HEK293 (cell line): ENCODE results near the gene RPL12.

ENCODE experiments used
- CTCF ChIA-PET: fragments of 350-600 bp; formaldehyde crosslinking; extraction: SDS; loops from one replicate; lab custom pipeline; 2021; ENCODE audit warnings: antibody characterized with exemption; lab: Yijun Ruan, JAX
- POLR2A ChIA-PET: fragments of 300-600 bp; formaldehyde crosslinking; extraction: SDS; loops from one replicate; lab custom pipeline; 2020; ENCODE audit warnings: antibody characterized with exemption, inconsistent platforms; lab: Yijun Ruan, JAX
- H3K27ac ChIP-seq: fragments of 200-500 bp; sonication (Bioruptor generic); 2 replicates; pipeline ENCODE4 v1.5.1; 2014; ENCODE audit warnings: low read depth, low read length, control low read depth, inconsistent platforms; ENCODE audit errors: extremely low read depth
- H3K36me3 ChIP-seq, 2 experiments: fragments of 200-500 bp in 1 of 2; sonication (Bioruptor generic) in 1 of 2; 1 replicate in 1 of 2; 2 replicates in 1 of 2; pipeline ENCODE4 v1.5.1; 2014 to 2017; ENCODE audit warnings: inconsistent platforms in 2 of 2, low read length in 2 of 2; ENCODE audit not compliant: control insufficient read depth in 2 of 2, insufficient read depth in 1 of 2
- H3K4me1 ChIP-seq: fragments of 200-500 bp; sonication (Bioruptor generic); 2 replicates; pipeline ENCODE4 v1.5.1; 2014; ENCODE audit warnings: mild to moderate bottlenecking, low read length, inconsistent platforms; ENCODE audit not compliant: control insufficient read depth, insufficient read depth
- H3K4me3 ChIP-seq: 2 replicates; pipeline ENCODE4 v1.5.1; 2011; ENCODE audit warnings: low read depth, mild to moderate bottlenecking, control low read depth, low read length, moderate library complexity
- H3K9me3 ChIP-seq: fragments of 200-500 bp; sonication (Bioruptor generic); 2 replicates; pipeline ENCODE4 v1.5.1; 2014; ENCODE audit warnings: low read depth, low read length, inconsistent platforms; ENCODE audit not compliant: control insufficient read depth, insufficient read depth
- EGR2 ChIP-seq: fragments of 450-650 bp; formaldehyde crosslinking; IDR thresholded peaks from 2 replicates; pipeline ENCODE4 v1.5.1; 2016; ENCODE audit warnings: low read depth, missing biosample characterization, missing genetic modification characterization
- GLIS1 ChIP-seq: fragments of 450-650 bp; formaldehyde crosslinking; IDR thresholded peaks from 2 replicates; pipeline ENCODE4 v1.5.1; 2016; ENCODE audit warnings: missing biosample characterization, missing genetic modification characterization
- PRDM1 ChIP-seq: fragments of 450-650 bp; formaldehyde crosslinking; IDR thresholded peaks from 2 replicates; pipeline ENCODE4; 2016; ENCODE audit warnings: missing biosample characterization, missing genetic modification characterization
- RBAK ChIP-seq: fragments of 450-650 bp; formaldehyde crosslinking; IDR thresholded peaks from 2 replicates; pipeline ENCODE4 v1.5.1; 2016; ENCODE audit warnings: missing biosample characterization, missing genetic modification characterization
- ZBTB11 ChIP-seq: fragments of 450-650 bp; formaldehyde crosslinking; conservative IDR thresholded peaks from 2 replicates; pipeline ENCODE4 v1.5.1; 2016; ENCODE audit warnings: low read depth, missing biosample characterization, missing genetic modification characterization
- ZNF2 ChIP-seq: fragments of 450-650 bp; formaldehyde crosslinking; IDR thresholded peaks from 2 replicates; pipeline ENCODE4 v1.5.1; 2016; ENCODE audit warnings: missing biosample characterization, missing genetic modification characterization
- ZNF214 ChIP-seq: fragments of 450-650 bp; formaldehyde crosslinking; IDR thresholded peaks from 2 replicates; pipeline ENCODE4 v1.5.1; 2017; ENCODE audit warnings: missing biosample characterization, mild to moderate bottlenecking, missing genetic modification characterization, borderline replicate concordance
- ZNF560 ChIP-seq: fragments of 450-650 bp; formaldehyde crosslinking; IDR thresholded peaks from 2 replicates; pipeline ENCODE4 v1.5.1; 2017; ENCODE audit warnings: missing biosample characterization, missing genetic modification characterization, borderline replicate concordance
- ZNF600 ChIP-seq: fragments of 450-650 bp; formaldehyde crosslinking; IDR thresholded peaks from 2 replicates; pipeline ENCODE4 v1.5.1; 2016; ENCODE audit warnings: missing biosample characterization, missing genetic modification characterization
- ZNF623 ChIP-seq: fragments of 450-650 bp; formaldehyde crosslinking; IDR thresholded peaks from 2 replicates; pipeline ENCODE4 v1.5.1; 2016; ENCODE audit warnings: missing biosample characterization, missing genetic modification characterization
- ZNF626 ChIP-seq: fragments of 450-650 bp; sonication (Bioruptor Pico); formaldehyde crosslinking; IDR thresholded peaks from 2 replicates; pipeline ENCODE4 v1.5.1; 2018; ENCODE audit warnings: missing biosample characterization, missing genetic modification characterization, inconsistent platforms
- ZNF660 ChIP-seq: fragments of 450-650 bp; IDR thresholded peaks from 2 replicates; pipeline ENCODE4 v1.5.1; 2018; ENCODE audit warnings: missing biosample characterization, mild to moderate bottlenecking, missing genetic modification characterization
- ZNF692 ChIP-seq: fragments of 450-650 bp; formaldehyde crosslinking; IDR thresholded peaks from 2 replicates; pipeline ENCODE4 v1.5.1; 2016; ENCODE audit warnings: missing biosample characterization, missing genetic modification characterization
- ZNF777 ChIP-seq: fragments of 450-650 bp; formaldehyde crosslinking; IDR thresholded peaks from 2 replicates; pipeline ENCODE4 v1.5.1; 2017; ENCODE audit warnings: missing biosample characterization, missing genetic modification characterization, borderline replicate concordance
- ZNF791 ChIP-seq: fragments of 450-650 bp; formaldehyde crosslinking; IDR thresholded peaks from 2 replicates; pipeline ENCODE4 v1.5.1; 2016; ENCODE audit warnings: missing biosample characterization, missing genetic modification characterization
- ZSCAN4 ChIP-seq: fragments of 450-650 bp; formaldehyde crosslinking; IDR thresholded peaks from 2 replicates; pipeline ENCODE4 v1.5.1; 2017; ENCODE audit warnings: missing biosample characterization, missing genetic modification characterization

The RPL12 gene

GRCh38 chr9:127458921-127459320 lies 7.7 kb upstream of the RPL12 start (continued):
- TF ChIP-seq ZNF692, result no peak
- no peak for TF ChIP-seq RBAK
- no peak for TF ChIP-seq ZSCAN4 (tag by site-specific recombination)
- no peak for TF ChIP-seq ZNF660 (tag by site-specific recombination)
- TF ChIP-seq ZNF2 (tag by site-specific recombination), result no peak
- no peak for TF ChIP-seq PRDM1 (tag by site-specific recombination)

GRCh38 chr9:127457191-127457878 lies 6.1 kb upstream of the RPL12 start:
- Histone ChIP-seq H3K4me3 (no peak overlapping the region), H3K9me3 (no peaks in the 10 kb centered on the region), H3K4me1 (no peaks in the 10 kb centered on the region), H3K27ac (no peak overlapping the region), H3K36me3 (peaks cover 0 to 66% of the 10 kb centered on the region in 2 experiments; a peak in 2 of 3 replicates)
- POLR2A ChIA-PET, result interaction anchor here (1.3 kb wide), 1 partner anchor 9 kb away, joined by 6 read pairs; no protein-coding TSS in a partner anchor
- CTCF ChIA-PET, result interaction anchor here (0.9 kb wide), 1 partner anchor 129 kb away, joined by 3 read pairs; no protein-coding TSS in a partner anchor
- no peak for TF ChIP-seq ZNF626 (tag by site-specific recombination)
- TF ChIP-seq ZNF560 (tag by site-specific recombination), result no peak
- TF ChIP-seq ZNF777 (tag by site-specific recombination), result no peak
- 0 out of 2 replicates have a peak, but pooled peaks have one; percentile 50 for TF ChIP-seq ZNF600
- peak; percentile 46; the same call in 1 of the 2 replicates for TF ChIP-seq GLIS1 (tag by site-specific recombination)
- TF ChIP-seq ZNF791 (tag by site-specific recombination), result no peak
- 0 out of 2 replicates have a peak, but pooled peaks have one; percentile 18 for TF ChIP-seq EGR2 (tag by site-specific recombination)
- no peak for TF ChIP-seq ZNF214 (tag by site-specific recombination)

GRCh38 chr9:127455324-127455992 lies 4.3 kb upstream of the RPL12 start:
- no peaks in the 10 kb centered on the region for H3K9me3 ChIP-seq
- peaks cover 0 to 54% of the 10 kb centered on the region in 2 experiments; a peak in 2 of 3 replicates for H3K36me3 ChIP-seq
- H3K4me1 ChIP-seq, result no peaks in the 10 kb centered on the region
- ChIA-PET POLR2A (interaction anchor here (0.9 kb wide), 1 partner anchor 59 kb away, joined by 3 read pairs; the partner anchor contains the start of gene SLC2A8), CTCF (interaction anchor here (0.6 to 1.4 kb wide), 17 partner anchors 8 to 242 kb away, joined by 3 to 6 read pairs (median 3); no protein-coding TSS in a partner anchor)
- H3K27ac ChIP-seq, result no peak overlapping the region
- no peak for TF ChIP-seq ZNF623
- TF ChIP-seq ZBTB11 (tag by site-specific recombination), result peak; percentile 75
- H3K4me3 ChIP-seq, result no peak overlapping the region
